LNCAP (cell line): ENCODE measurements around the gene ENDOD1.

Experiments used
- TF ChIP-seq, protein P1 (sequence below): fragments of 450-650 bp; IDR thresholded peaks from 2 replicates; pipeline ENCODE4 v1.5.1; 2017; ENCODE audit warnings: mild to moderate bottlenecking

ENDOD1 gene

DNA sequence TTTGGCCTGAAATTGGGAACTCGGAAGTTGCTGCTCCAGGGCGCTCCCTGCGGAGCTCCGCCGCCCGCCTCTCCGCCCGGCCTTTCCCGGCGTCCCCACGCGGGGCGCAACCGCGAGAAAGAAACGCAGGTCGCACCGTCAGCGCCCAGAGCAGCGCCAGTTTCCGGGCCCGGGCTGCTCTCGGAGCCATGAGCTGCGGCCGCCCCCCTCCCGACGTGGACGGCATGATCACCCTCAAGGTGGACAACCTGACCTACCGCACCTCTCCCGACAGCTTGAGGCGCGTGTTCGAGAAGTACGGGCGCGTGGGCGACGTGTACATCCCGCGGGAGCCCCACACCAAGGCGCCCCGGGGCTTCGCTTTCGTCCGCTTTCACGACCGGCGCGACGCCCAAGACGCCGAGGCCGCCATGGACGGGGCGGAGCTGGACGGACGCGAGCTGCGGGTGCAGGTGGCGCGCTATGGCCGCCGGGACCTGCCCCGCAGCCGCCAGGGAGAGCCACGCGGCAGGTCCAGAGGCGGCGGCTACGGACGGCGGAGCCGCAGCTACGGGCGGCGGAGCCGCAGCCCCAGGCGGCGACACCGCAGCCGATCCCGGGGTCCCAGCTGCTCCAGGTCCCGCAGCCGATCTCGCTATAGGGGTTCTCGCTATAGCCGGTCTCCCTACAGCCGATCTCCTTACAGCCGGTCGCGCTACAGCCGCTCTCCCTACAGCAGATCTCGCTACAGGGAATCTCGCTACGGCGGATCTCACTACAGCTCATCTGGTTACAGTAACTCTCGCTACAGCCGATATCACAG lies 22.4 kb upstream of the ENDOD1 start:
- TF ChIP-seq, protein P1, sequence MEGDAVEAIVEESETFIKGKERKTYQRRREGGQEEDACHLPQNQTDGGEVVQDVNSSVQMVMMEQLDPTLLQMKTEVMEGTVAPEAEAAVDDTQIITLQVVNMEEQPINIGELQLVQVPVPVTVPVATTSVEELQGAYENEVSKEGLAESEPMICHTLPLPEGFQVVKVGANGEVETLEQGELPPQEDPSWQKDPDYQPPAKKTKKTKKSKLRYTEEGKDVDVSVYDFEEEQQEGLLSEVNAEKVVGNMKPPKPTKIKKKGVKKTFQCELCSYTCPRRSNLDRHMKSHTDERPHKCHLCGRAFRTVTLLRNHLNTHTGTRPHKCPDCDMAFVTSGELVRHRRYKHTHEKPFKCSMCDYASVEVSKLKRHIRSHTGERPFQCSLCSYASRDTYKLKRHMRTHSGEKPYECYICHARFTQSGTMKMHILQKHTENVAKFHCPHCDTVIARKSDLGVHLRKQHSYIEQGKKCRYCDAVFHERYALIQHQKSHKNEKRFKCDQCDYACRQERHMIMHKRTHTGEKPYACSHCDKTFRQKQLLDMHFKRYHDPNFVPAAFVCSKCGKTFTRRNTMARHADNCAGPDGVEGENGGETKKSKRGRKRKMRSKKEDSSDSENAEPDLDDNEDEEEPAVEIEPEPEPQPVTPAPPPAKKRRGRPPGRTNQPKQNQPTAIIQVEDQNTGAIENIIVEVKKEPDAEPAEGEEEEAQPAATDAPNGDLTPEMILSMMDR = peak; percentile 43

- TF ChIP-seq, protein P1 = no peak
Observed at GRCh38 chr11:95067841-95068219, 21.8 kb upstream of the ENDOD1 start.

- TF ChIP-seq, protein P1 = no peak
Observed at GRCh38 chr11:95068549-95068948, 21.1 kb upstream of the ENDOD1 start.

GRCh38 chr11:95070471-95070870 lies 19.2 kb upstream of the ENDOD1 start:
- TF ChIP-seq, protein P1 = no peak

- TF ChIP-seq, protein P1 = no peak
Observed at GRCh38 chr11:95072948-95073347, 16.7 kb upstream of the ENDOD1 start.

DNA sequence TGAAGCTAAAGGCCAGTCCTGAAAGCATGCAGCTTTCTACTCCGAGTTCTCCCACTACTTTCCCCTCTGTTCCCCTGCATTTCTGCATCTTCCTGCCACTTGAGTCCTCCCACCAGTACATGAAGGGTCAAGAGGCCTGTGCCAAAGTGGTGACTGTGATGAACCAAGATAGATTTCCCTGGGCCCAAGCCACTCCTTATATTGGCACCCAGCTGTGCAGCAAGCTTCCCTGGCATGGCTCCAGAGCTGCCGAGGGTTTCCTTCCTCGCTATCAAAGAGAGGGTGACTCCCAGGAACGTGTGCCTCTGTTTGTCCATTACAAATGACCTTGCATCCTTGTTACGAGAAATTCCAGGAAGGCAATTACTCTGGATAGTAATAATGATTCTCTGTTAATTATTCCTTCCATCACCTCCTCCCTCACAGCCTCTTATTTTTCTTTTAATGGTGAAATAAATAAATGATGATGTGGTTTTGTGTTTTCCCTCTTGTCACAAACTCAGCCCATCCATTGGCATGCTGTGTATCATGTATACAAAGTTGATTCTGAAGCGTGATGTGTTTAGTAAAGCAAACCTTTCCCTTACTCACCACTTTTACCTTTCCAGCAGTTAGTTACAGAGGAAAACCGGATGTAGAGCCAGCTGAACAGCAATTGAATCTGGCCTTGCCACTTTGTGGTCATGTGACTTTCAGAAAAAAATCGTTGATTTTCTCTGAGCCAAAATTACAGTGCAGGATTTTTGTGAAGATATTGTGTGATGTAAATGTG lies 14.7 kb upstream of the ENDOD1 start:
- TF ChIP-seq, protein P1 = no peak

GRCh38 chr11:95076416-95076815 lies 13.2 kb upstream of the ENDOD1 start:
- TF ChIP-seq, protein P1 = no peak
